ENCODE data around the gene CCSER2. TPM values are rescaled to one million over a fixed set of nuclear protein-coding genes. Genes with fewer than 3 reads are reported as not detected.

Gene CCSER2
- polyA plus RNA-seq, 1 of the 3 experiments (the other 2 are of a cell fraction) = 8.5 TPM

- TF ChIP-seq REST (IDR thresholded peaks at IDR 0.05; ENCODE audit: low read depth, low read length) = no peak
Measured at GRCh38 chr10:84391326-84391725, 62.9 kb downstream of the CCSER2 start (continued).

GRCh38 chr10:84392181-84392580, 63.8 kb downstream of the CCSER2 start:
- H3K4me1 ChIP-seq (ENCODE audit: control insufficient read depth in 1 of 2, insufficient read depth in 2 of 2, low read depth in 1 of 2, low read length in 1 of 2) = no peaks in the 10 kb centered on the region
- H3K4me2 ChIP-seq = no peak overlapping the region
- H3K9me2 ChIP-seq = no peaks in the 10 kb centered on the region
- no peaks in the 10 kb centered on the region for H4K20me1 ChIP-seq (ENCODE audit: insufficient read depth)
- no peak overlapping the region for H2AFZ ChIP-seq (ENCODE audit: low read depth)
- ChIA-PET POLR2A (no interaction called here), CTCF (no interaction called here)
- no peak overlapping the region for H3K27ac ChIP-seq (ENCODE audit: low read depth in 2 of 2, low read length in 1 of 2)
- TF ChIP-seq YY1 (IDR thresholded peaks at IDR 0.05; ENCODE audit: low read depth) (no peak), TCF12 (IDR thresholded peaks at IDR 0.05) (no peak), MXI1 (IDR thresholded peaks at IDR 0.05; ENCODE audit: low read depth, low read length) (no peak), ELF1 (IDR thresholded peaks at IDR 0.05) (no peak), REST (IDR thresholded peaks at IDR 0.05; ENCODE audit: low read depth, low read length) (no peak), NRF1 (IDR thresholded peaks at IDR 0.05; ENCODE audit: low read depth, low read length) (no peak)
- H3K9ac ChIP-seq = no peak overlapping the region
- 84% methylated on average over 2 of the region's 2 CpGs for WGBS (ENCODE audit: low lambda C conversion rate)
- no peaks in the 10 kb centered on the region for H3K9me3 ChIP-seq
- peaks cover 36% of the 10 kb centered on the region for H3K79me2 ChIP-seq (ENCODE audit: insufficient read depth)
- no peak overlapping the region for H3K4me3 ChIP-seq (ENCODE audit: low read depth in 2 of 2, low read length in 1 of 2)
- DNase-seq = no peak
- peaks cover 4% of the 10 kb centered on the region for H3F3A ChIP-seq (replicated peaks; ENCODE audit: insufficient read depth)
- H3K36me3 ChIP-seq (replicated peaks in 1 of 2; ENCODE audit: control insufficient read depth in 1 of 2, insufficient read depth in 2 of 2, low read length in 1 of 2) = peaks cover 7 to 9% of the 10 kb centered on the region in 2 experiments
- H3K27me3 ChIP-seq (ENCODE audit: insufficient read depth) = no peaks in the 10 kb centered on the region

GRCh38 chr10:84395581-84395980, 67.2 kb downstream of the CCSER2 start:
- no peak overlapping the region for H3K4me2 ChIP-seq

More at GRCh38 chr10:84395581-84395980, 67.2 kb downstream of the CCSER2 start:
- peaks cover 53% of the 10 kb centered on the region for H3K79me2 ChIP-seq (ENCODE audit: insufficient read depth)
- WGBS (ENCODE audit: low lambda C conversion rate) = 95% methylated on average over 2 of the region's 2 CpGs
- no peak overlapping the region for H2AFZ ChIP-seq (ENCODE audit: low read depth)
- H4K20me1 ChIP-seq (ENCODE audit: insufficient read depth) = no peaks in the 10 kb centered on the region
- H3K27ac ChIP-seq (ENCODE audit: low read depth in 2 of 2, low read length in 1 of 2) = no peak overlapping the region
- ChIA-PET POLR2A (no interaction called here), CTCF (interaction anchor here (1.0 to 1.2 kb wide), 3 partner anchors 9 to 40 kb away, joined by 3 to 5 read pairs (median 4); no protein-coding TSS in a partner anchor)
- peaks cover 3 to 5% of the 10 kb centered on the region in 2 experiments for H3K36me3 ChIP-seq (replicated peaks in 1 of 2; ENCODE audit: control insufficient read depth in 1 of 2, insufficient read depth in 2 of 2, low read length in 1 of 2)
- no peaks in the 10 kb centered on the region for H3K9me2 ChIP-seq
- no peak for TF ChIP-seq SIN3A (IDR thresholded peaks at IDR 0.05; ENCODE audit: borderline replicate concordance, low read depth, low read length)
- no peaks in the 10 kb centered on the region for H3K27me3 ChIP-seq (ENCODE audit: insufficient read depth)
- no peak for DNase-seq
- peaks cover 4% of the 10 kb centered on the region for H3F3A ChIP-seq (replicated peaks; ENCODE audit: insufficient read depth)
- H3K4me1 ChIP-seq (ENCODE audit: control insufficient read depth in 1 of 2, insufficient read depth in 2 of 2, low read depth in 1 of 2, low read length in 1 of 2) = no peaks in the 10 kb centered on the region
- no peak overlapping the region for H3K4me3 ChIP-seq (ENCODE audit: low read depth in 2 of 2, low read length in 1 of 2)
- 0 out of 2 replicates have a peak, but pooled peaks cover 5% of the 10 kb centered on the region for H3K9me3 ChIP-seq
- no peak overlapping the region for H3K9ac ChIP-seq

Data from SK-N-SH (cell line).